B cell (primary cell): ENCODE measurements around the gene SESN3. TPM values are rescaled to one million over a fixed set of nuclear protein-coding genes. Genes with fewer than 3 reads are reported as not detected.

Experiments
- ATAC-seq: fragments of 200-7000 bp; cut with Tn5 transposase; one replicate; pipeline ENCODE4 v1.10.0; 2021; ENCODE audit warnings: low read depth, mild to moderate bottlenecking, moderate number of reproducible peaks, moderate library complexity
- CTCF ChIA-PET: fragments of 350-600 bp; sonication (Branson Sonifier 250); formaldehyde crosslinking; loops from one replicate; lab custom pipeline; 2021; ENCODE audit warnings: antibody characterized with exemption, inconsistent platforms; lab: Charles Lee
- POLR2A ChIA-PET: fragments of 350-600 bp; sonication (Branson Sonifier 250); formaldehyde crosslinking; loops from one replicate; lab custom pipeline; 2021; ENCODE audit warnings: antibody characterized with exemption; lab: Charles Lee
- DNase-seq: peaks from one replicate; pipeline ENCODE4 v3.0.0; 2013
- H2AFZ ChIP-seq: 2 replicates; pipeline ENCODE4 v1.6.1; 2012; ENCODE audit warnings: mild to moderate bottlenecking, low read depth, low read length; ENCODE audit not compliant: insufficient read depth, poor library complexity, severe bottlenecking
- H3K27ac ChIP-seq, 2 donors: 1 replicate in 1 of 2; 2 replicates in 1 of 2; pipeline ENCODE4 v1.5.1; 2012 to 2013; ENCODE audit warnings: low read length in 2 of 2, mild to moderate bottlenecking in 2 of 2, moderate library complexity in 1 of 2
- H3K27me3 ChIP-seq, 4 experiments: fragments of 200-600 bp in 1 of 4; sonication (generic) in 1 of 4; replicated peaks in 1 of 4; 1 replicate in 2 of 4; 2 replicates in 2 of 4; pipeline versions ENCODE4 v1.6.1 to v1.7.0; 2013 to 2016; ENCODE audit warnings: low read length in 3 of 4, mild to moderate bottlenecking in 2 of 4, mixed read lengths in 1 of 4, moderate library complexity in 1 of 4; ENCODE audit not compliant: insufficient read depth in 4 of 4, control insufficient read depth in 3 of 4; ENCODE audit errors: control extremely low read depth in 1 of 4
- H3K36me3 ChIP-seq, 2 experiments: replicated peaks in 1 of 2; 1 replicate in 1 of 2; 2 replicates in 1 of 2; pipeline versions ENCODE4 v1.6.1 to v1.7.1; 2013; ENCODE audit warnings: low read length in 1 of 2; ENCODE audit not compliant: insufficient read depth in 2 of 2, control insufficient read depth in 1 of 2; ENCODE audit errors: control extremely low read depth in 1 of 2, extremely low read depth in 1 of 2
- H3K4me1 ChIP-seq, 2 donors: fragments of 200-600 bp in 1 of 2; sonication (generic) in 1 of 2; 1 replicate in 1 of 2; 2 replicates in 1 of 2; pipeline versions ENCODE4 v1.5.1 to v1.6.1; 2013 to 2017; ENCODE audit warnings: low read length in 2 of 2; ENCODE audit not compliant: control insufficient read depth in 2 of 2, insufficient read depth in 2 of 2
- H3K4me2 ChIP-seq: replicated peaks from 2 replicates; pipeline ENCODE3; 2012; ENCODE audit warnings: mild to moderate bottlenecking, low read depth, low read length; ENCODE audit not compliant: poor library complexity, severe bottlenecking
- H3K4me3 ChIP-seq, 5 experiments: fragments of 200-600 bp in 1 of 5; sonication (generic) in 1 of 5; 1 replicate in 3 of 5; 2 replicates in 2 of 5; pipeline versions ENCODE4 v1.5.1 to v1.7.0; 2011 to 2016; ENCODE audit warnings: low read length in 4 of 5, mild to moderate bottlenecking in 4 of 5, low read depth in 2 of 5, control low read depth in 1 of 5, moderate library complexity in 1 of 5; ENCODE audit not compliant: insufficient read depth in 1 of 5; ENCODE audit errors: control extremely low read depth in 1 of 5, extremely low read depth in 1 of 5
- H3K79me2 ChIP-seq: fragments of 200-600 bp; sonication (generic); one replicate; pipeline ENCODE4 v1.6.0; 2016; ENCODE audit warnings: low read length; ENCODE audit not compliant: control insufficient read depth, insufficient read depth
- H3K9ac ChIP-seq: fragments of 200-600 bp; sonication (generic); 2 replicates; pipeline ENCODE4 v1.6.1; 2017; ENCODE audit warnings: mild to moderate bottlenecking, low read length, moderate library complexity
- H3K9me3 ChIP-seq, 3 donors: one replicate each; pipeline versions ENCODE4 v1.6.1 to v1.7.1; 2013; ENCODE audit warnings: low read length in 2 of 3; ENCODE audit not compliant: control insufficient read depth in 2 of 3, insufficient read depth in 1 of 3; ENCODE audit errors: control extremely low read depth in 1 of 3
- H4K20me1 ChIP-seq: 2 replicates; pipeline ENCODE4 v1.6.0; 2012; ENCODE audit warnings: mild to moderate bottlenecking, low read length; ENCODE audit not compliant: insufficient read depth, control insufficient read depth, poor library complexity, severe bottlenecking
- H3K27ac Mint-ChIP-seq: one replicate; pipeline ENCODE4 v1.8.0; 2021; ENCODE audit warnings: mixed read lengths
- H3K27me3 Mint-ChIP-seq: one replicate; pipeline ENCODE4 v1.8.0; 2021; ENCODE audit warnings: mixed read lengths
- H3K4me1 Mint-ChIP-seq: one replicate; pipeline ENCODE4 v1.8.0; 2021; ENCODE audit warnings: mixed read lengths
- H3K4me3 Mint-ChIP-seq: one replicate; pipeline ENCODE4 v1.8.0; 2021; ENCODE audit warnings: mixed read lengths
- H3K9me3 Mint-ChIP-seq: one replicate; pipeline ENCODE4 v1.8.0; 2022; ENCODE audit warnings: mixed read lengths; ENCODE audit not compliant: insufficient read depth
- EZH2 ChIP-seq: IDR thresholded peaks from 2 replicates; pipeline ENCODE4 v1.6.1; 2012; ENCODE audit warnings: borderline replicate concordance, low read depth, mild to moderate bottlenecking, moderate library complexity, low read length; ENCODE audit not compliant: insufficient read depth, poor library complexity, severe bottlenecking
- WGBS: methylation state at CpG from one replicate; pipeline ENCODE4 v1.1.5; 2013; ENCODE audit warnings: missing lambda C conversion rate; ENCODE audit not compliant: insufficient coverage; 5-methylcytosine and 5-hydroxymethylcytosine counted together
- intact Hi-C: fragments of 100-400 bp; cut with micrococcal nuclease; formaldehyde crosslinking; loops from one replicate; pipeline ENCODE4 v1.10.0; 2022
- polyA plus RNA-seq: library from polyadenylated mRNA; depleted of rRNA; stranded (reverse); fragments of >200 nt; gene quantifications from 2 replicates; pipeline ENCODE4 v1.2.3, GENCODE V29; 2012
- total RNA-seq, 2 donors: library from RNA; stranded (reverse); fragments of 120-200 nt in 1 of 2; gene quantifications; 1 replicate in 1 of 2; 2 replicates in 1 of 2; pipeline versions ENCODE4 v1.2.3 to v1.2.4, GENCODE V29; 2013 to 2022
- TF ChIP-seq, protein P1 (sequence below): fragments of 200-600 bp; IDR thresholded peaks from one replicate; pipeline ENCODE4 v1.8.0; 2022; ENCODE audit warnings: antibody characterized with exemption, mild to moderate bottlenecking

SESN3 gene
- total and polyA plus RNA-seq, 2 donors (not counting 1 experiment from before 2014, with no cell fraction given): 10.1 to 519 TPM

- no peaks in the 10 kb centered on the region for H4K20me1 ChIP-seq
- no peak overlapping the region for H3K4me3 ChIP-seq
- H3K4me1 ChIP-seq: no peaks in the 10 kb centered on the region
- no peak overlapping the region for H3K4me2 ChIP-seq
- no peak for TF ChIP-seq EZH2
- TF ChIP-seq, protein P1, sequence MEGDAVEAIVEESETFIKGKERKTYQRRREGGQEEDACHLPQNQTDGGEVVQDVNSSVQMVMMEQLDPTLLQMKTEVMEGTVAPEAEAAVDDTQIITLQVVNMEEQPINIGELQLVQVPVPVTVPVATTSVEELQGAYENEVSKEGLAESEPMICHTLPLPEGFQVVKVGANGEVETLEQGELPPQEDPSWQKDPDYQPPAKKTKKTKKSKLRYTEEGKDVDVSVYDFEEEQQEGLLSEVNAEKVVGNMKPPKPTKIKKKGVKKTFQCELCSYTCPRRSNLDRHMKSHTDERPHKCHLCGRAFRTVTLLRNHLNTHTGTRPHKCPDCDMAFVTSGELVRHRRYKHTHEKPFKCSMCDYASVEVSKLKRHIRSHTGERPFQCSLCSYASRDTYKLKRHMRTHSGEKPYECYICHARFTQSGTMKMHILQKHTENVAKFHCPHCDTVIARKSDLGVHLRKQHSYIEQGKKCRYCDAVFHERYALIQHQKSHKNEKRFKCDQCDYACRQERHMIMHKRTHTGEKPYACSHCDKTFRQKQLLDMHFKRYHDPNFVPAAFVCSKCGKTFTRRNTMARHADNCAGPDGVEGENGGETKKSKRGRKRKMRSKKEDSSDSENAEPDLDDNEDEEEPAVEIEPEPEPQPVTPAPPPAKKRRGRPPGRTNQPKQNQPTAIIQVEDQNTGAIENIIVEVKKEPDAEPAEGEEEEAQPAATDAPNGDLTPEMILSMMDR: no peak
- H3K36me3 ChIP-seq: no peaks in the 10 kb centered on the region
- no peaks in the 10 kb centered on the region for H3K27me3 Mint-ChIP-seq
- no peak for ATAC-seq
- ChIA-PET POLR2A (no interaction called here), CTCF (interaction anchor here (1.1 kb wide), 1 partner anchor 620 kb away, joined by 3 read pairs; no protein-coding TSS in a partner anchor)
- no peak overlapping the region for H3K4me3 Mint-ChIP-seq
- no peaks in the 10 kb centered on the region for H3K79me2 ChIP-seq
- H3K9ac ChIP-seq: no peak overlapping the region
- intact Hi-C loops: no loop called here
- H3K4me1 Mint-ChIP-seq: peaks cover 2% of the 10 kb centered on the region
- WGBS: 92% methylated on average over 7 of the region's 7 CpGs
- no peak for DNase-seq
- H3K9me3 Mint-ChIP-seq: no peaks in the 10 kb centered on the region
- no peak overlapping the region for H2AFZ ChIP-seq
- H3K27ac Mint-ChIP-seq: no peak overlapping the region
- H3K27ac ChIP-seq: no peak overlapping the region
- no peaks in the 10 kb centered on the region for H3K27me3 ChIP-seq
- H3K9me3 ChIP-seq: no peaks in the 10 kb centered on the region
Measured at GRCh38 chr11:95144313-95145235, 86.4 kb downstream of the SESN3 start.

GRCh38 chr11:95143106-95143681, 87.8 kb downstream of the SESN3 start:
- H3K4me1 ChIP-seq: no peaks in the 10 kb centered on the region
- H3K4me2 ChIP-seq: no peak overlapping the region
- no peak overlapping the region for H3K9ac ChIP-seq
- H3K27me3 ChIP-seq: no peaks in the 10 kb centered on the region
- ChIA-PET CTCF (interaction anchor here (0.8 kb wide), 1 partner anchor 11 kb away, joined by 4 read pairs; no protein-coding TSS in a partner anchor), POLR2A (no interaction called here)
- ATAC-seq (no peak), DNase-seq (no peak)
- intact Hi-C loops: no loop called here
- no peaks in the 10 kb centered on the region for H3K9me3 ChIP-seq
- no peak overlapping the region for H3K4me3 Mint-ChIP-seq
- H3K9me3 Mint-ChIP-seq: no peaks in the 10 kb centered on the region
- H3K4me1 Mint-ChIP-seq: no peaks in the 10 kb centered on the region
- no peak overlapping the region for H3K27ac ChIP-seq
- no peak overlapping the region for H3K27ac Mint-ChIP-seq
- no peaks in the 10 kb centered on the region for H4K20me1 ChIP-seq
- WGBS: 82% methylated on average over 5 of the region's 6 CpGs
- no peak for TF ChIP-seq EZH2
- TF ChIP-seq, protein P1: no peak
- no peaks in the 10 kb centered on the region for H3K79me2 ChIP-seq
- no peaks in the 10 kb centered on the region for H3K36me3 ChIP-seq
- H3K27me3 Mint-ChIP-seq: no peaks in the 10 kb centered on the region
- no peak overlapping the region for H2AFZ ChIP-seq
- H3K4me3 ChIP-seq: no peak overlapping the region
